Testis (tissue), 3 donors: ENCODE measurements around the gene FRYL. TPM values are rescaled to one million over a fixed set of nuclear protein-coding genes. Genes with fewer than 3 reads are reported as not detected.
"Not testable (repeated sequence)": the region's sequence is repeated elsewhere in the genome, so short reads cannot be mapped to it uniquely, and the experiment has no call there.

Source experiments
- DNase-seq: peaks from one replicate; pipeline ENCODE4 v3.0.0-alpha.2; 2019
- H3K27ac ChIP-seq, 2 donors: fragments of 200-600 bp; sonication (generic); one replicate each; pipeline ENCODE4 v1.5.1; 2019
- H3K27me3 ChIP-seq: fragments of 200-600 bp; sonication (generic); one replicate; pipeline ENCODE4 v1.5.1; 2019
- H3K36me3 ChIP-seq: fragments of 200-600 bp; sonication (generic); one replicate; pipeline ENCODE4 v1.5.1; 2017; ENCODE audit warnings: low read depth; ENCODE audit errors: missing control alignments
- H3K4me1 ChIP-seq: fragments of 200-600 bp; sonication (generic); one replicate; pipeline ENCODE4 v1.5.1; 2019
- H3K4me3 ChIP-seq, 2 donors: fragments of 200-600 bp; sonication (generic); one replicate each; pipeline ENCODE4 v1.5.1; 2017 to 2019
- H3K9me3 ChIP-seq: fragments of 200-600 bp; sonication (generic); one replicate; pipeline ENCODE4 v1.5.1; 2017
- POLR2A ChIP-seq: fragments of 450-650 bp; IDR thresholded peaks from one replicate; pipeline ENCODE4 v1.6.1; 2017; ENCODE audit warnings: antibody characterized with exemption, mild to moderate bottlenecking, moderate library complexity
- WGBS, 2 donors: methylation state at CpG; one replicate each; pipeline ENCODE4 v1.1.5; 2018; 5-methylcytosine and 5-hydroxymethylcytosine counted together
- intact Hi-C: fragments of 100-400 bp; cut with DNase I; formaldehyde crosslinking; loops from one replicate; pipeline ENCODE4 v1.15.1; 2023; ENCODE audit warnings: low total_unique reads
- polyA plus RNA-seq: library from polyadenylated mRNA; stranded (reverse); fragments of 350-450 nt; fragmentation: Illumina TruSeq; extraction: RNeasy Lipid Tissue Mini Kit (QIAGEN cat#74804); gene quantifications from one replicate; pipeline ENCODE4 v1.2.3, GENCODE V29; 2014; ENCODE audit warnings: low read depth, low replicate concordance; ENCODE audit not compliant: insufficient read depth
- total RNA-seq, 2 donors: library from RNA; depleted of rRNA; stranded (reverse); fragments of >200 nt; gene quantifications; one replicate each; pipeline ENCODE4 v1.2.3, GENCODE V29; 2016
- TF ChIP-seq, protein P1 (sequence below), 3 experiments: fragments of 450-650 bp in 2 of 3; fragments of 200-600 bp in 1 of 3; sonication (generic) in 1 of 3; IDR thresholded peaks; one replicate each; pipeline ENCODE4 v1.5.1; 2016 to 2019; ENCODE audit warnings: antibody characterized with exemption in 3 of 3, mild to moderate bottlenecking in 2 of 3, moderate library complexity in 1 of 3

Gene FRYL
- total and polyA plus RNA-seq, 3 donors from 2014 or later, result 22.5 to 70.6 (median 55.0) TPM

DNA sequence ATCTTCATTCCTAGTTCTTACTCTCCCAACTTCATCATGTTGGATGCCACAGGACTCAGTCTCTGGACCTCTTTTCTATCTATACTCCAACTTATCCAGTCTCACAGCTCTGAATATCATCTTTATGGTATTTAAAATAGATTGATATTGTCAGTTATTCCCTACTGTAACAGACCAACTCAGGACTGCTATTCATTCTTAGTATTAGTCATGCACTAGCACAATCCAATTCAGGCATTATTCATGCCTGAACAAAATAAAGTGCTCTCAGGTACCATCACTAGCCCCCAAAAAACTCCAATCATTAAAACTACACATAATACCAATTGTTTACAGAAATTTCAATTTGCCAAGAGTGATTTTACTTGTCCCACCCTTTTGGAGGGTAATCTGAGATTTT lies 37.7 kb downstream of the FRYL start:
- DNase-seq, result no peak
- H3K9me3 ChIP-seq, result no peaks in the 10 kb centered on the region
- TF ChIP-seq, protein P1, sequence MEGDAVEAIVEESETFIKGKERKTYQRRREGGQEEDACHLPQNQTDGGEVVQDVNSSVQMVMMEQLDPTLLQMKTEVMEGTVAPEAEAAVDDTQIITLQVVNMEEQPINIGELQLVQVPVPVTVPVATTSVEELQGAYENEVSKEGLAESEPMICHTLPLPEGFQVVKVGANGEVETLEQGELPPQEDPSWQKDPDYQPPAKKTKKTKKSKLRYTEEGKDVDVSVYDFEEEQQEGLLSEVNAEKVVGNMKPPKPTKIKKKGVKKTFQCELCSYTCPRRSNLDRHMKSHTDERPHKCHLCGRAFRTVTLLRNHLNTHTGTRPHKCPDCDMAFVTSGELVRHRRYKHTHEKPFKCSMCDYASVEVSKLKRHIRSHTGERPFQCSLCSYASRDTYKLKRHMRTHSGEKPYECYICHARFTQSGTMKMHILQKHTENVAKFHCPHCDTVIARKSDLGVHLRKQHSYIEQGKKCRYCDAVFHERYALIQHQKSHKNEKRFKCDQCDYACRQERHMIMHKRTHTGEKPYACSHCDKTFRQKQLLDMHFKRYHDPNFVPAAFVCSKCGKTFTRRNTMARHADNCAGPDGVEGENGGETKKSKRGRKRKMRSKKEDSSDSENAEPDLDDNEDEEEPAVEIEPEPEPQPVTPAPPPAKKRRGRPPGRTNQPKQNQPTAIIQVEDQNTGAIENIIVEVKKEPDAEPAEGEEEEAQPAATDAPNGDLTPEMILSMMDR (IDR thresholded peaks at IDR 0.05), result no peak
- no peak for TF ChIP-seq POLR2A
- H3K36me3 ChIP-seq, result no peaks in the 10 kb centered on the region
- H3K27ac ChIP-seq, result no peak overlapping the region
- H3K4me3 ChIP-seq, result no peak overlapping the region
- peaks cover 3% of the 10 kb centered on the region for H3K4me1 ChIP-seq
- intact Hi-C loops, result no loop called here
- H3K27me3 ChIP-seq, result no peaks in the 10 kb centered on the region

DNA sequence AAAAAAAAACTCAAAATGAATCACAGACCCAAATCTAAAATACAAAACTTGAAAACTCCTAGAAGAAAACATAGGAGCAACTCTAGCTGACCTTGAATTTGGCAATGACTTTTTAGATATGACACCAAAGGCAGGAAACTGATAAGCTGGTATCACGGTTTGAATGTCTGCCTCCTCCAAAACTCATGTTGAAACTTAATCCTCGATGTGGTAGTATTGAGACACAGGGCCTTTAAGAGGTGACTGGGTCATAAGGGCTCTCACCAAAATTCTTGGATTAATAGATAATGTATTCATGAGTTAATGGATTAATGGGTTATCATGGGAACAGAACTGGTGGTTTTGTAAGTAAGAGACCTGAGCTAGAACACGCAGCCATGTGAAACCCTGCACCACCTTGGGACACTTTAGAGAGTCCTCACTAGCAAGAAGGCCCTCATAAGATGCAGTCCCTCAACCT lies 40.5 kb downstream of the FRYL start:
- Histone ChIP-seq H3K27me3 (no peaks in the 10 kb centered on the region), H3K27ac (no peak overlapping the region), H3K4me1 (peaks cover 3% of the 10 kb centered on the region), H3K4me3 (no peak overlapping the region), H3K9me3 (no peaks in the 10 kb centered on the region), H3K36me3 (no peaks in the 10 kb centered on the region)
- intact Hi-C loops, result no loop called here
- 63 to 64% methylated on average over 3 of the region's 3 CpGs for WGBS, 2 donors
- no peak for DNase-seq
- TF ChIP-seq, protein P1 (IDR thresholded peaks at IDR 0.05), result no peak
- TF ChIP-seq POLR2A, result no peak

DNA sequence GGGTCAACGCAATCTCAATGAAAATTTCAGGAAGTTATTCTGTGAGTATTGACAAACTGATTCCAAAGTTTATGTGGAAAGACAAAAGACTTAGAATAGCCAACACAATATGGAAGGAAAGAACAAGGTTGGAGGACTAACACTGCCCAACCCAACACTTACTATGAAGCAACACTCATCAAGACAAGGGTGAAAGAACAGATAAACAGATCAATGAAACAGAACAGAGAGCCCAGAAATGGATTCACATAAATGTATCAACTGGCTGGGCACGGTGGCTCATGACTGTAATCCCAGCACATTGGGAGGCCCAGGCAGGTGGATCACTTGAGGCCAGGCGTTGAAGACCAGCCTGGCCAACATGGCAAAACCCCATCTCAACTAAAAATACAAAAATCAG lies 41.2 kb downstream of the FRYL start:
- WGBS, 2 donors, result 76 to 83% methylated on average over 3 of the region's 3 CpGs
- H3K4me1 ChIP-seq, result peaks cover 3% of the 10 kb centered on the region
- H3K9me3 ChIP-seq, result no peaks in the 10 kb centered on the region
- no peaks in the 10 kb centered on the region for H3K36me3 ChIP-seq
- no peaks in the 10 kb centered on the region for H3K27me3 ChIP-seq
- TF ChIP-seq, protein P1 (IDR thresholded peaks at IDR 0.05), result no peak
- H3K27ac ChIP-seq, result no peak overlapping the region
- intact Hi-C loops, result no loop called here
- DNase-seq, result no peak
- no peak overlapping the region for H3K4me3 ChIP-seq

DNA sequence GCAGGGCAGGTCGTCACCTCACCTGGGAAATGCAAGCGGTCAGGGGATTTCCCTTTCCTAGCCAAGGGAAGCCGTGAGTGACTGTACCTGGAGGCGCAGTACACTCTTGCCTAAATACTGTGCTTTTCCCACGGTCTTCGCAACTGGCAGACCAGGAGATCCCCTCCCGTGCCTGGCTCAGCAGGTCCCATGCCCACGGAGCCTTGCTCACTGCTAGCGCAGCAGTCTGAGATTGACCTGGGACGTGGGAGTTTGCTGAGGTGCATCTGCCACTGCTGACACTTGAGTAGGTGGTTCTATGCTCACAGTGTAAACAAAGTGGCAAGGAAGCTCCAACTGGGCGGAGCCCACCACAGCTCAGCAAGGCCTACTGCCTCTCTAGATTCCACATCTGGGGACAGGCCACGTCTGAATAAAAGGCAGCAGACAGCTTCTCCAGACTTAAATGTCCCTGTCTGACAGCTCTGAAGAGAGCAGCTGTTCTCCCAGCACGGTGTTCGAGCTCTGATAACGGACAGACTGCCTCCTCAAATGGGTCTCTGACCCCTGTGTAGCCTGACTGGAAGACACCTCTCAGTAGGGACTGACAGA lies 51.1 kb downstream of the FRYL start:
- intact Hi-C loops, H3K4me1 ChIP-seq: not testable (repeated sequence)
- WGBS, 2 donors, result 88 to 93% methylated on average over 9 to 15 of the region's 15 CpGs

DNA sequence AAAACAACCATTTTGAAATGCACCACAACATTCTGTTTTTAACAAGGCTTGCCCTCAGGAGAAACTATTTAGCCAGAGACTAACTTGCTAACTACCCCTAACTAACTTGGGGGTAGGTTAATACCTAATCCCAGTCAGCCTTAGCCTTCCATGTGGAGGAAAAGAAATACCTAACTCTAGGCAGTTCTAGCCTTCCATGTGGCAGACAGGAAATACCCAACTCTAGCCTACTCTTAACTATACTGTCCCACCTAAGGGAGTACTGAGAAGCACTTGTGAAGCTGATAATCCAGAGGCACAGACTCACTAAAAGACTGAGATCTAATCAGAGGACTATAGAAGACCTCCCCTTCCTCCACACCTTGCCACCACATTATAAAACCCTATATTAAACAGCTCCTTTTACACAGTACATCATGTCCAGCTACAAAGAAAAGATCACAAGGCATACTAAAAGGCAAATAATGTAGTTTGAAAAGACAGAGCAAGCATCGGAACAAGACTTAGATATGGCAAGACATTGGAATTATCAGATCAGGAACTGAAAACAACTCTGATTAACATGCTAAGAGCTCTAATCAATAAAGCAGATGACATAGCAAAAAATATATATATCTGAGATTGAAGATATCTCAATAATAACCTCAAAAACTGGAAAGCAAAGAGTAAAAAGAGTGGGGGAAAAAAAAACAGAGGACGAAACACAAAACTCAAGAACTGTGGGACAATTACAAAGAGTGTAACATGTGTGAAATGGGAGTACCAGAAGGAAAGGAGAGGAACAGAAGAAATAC lies 52.2 kb downstream of the FRYL start:
- H3K9me3 ChIP-seq, result no peaks in the 10 kb centered on the region
- H3K4me3 ChIP-seq, result no peak overlapping the region
- H3K27ac ChIP-seq, result no peak overlapping the region
- TF ChIP-seq, protein P1 (IDR thresholded peaks at IDR 0.05), result no peak
- no peak for TF ChIP-seq POLR2A
- H3K4me1 ChIP-seq, result no peaks in the 10 kb centered on the region
- no peak for DNase-seq
- intact Hi-C loops, result no loop called here
- H3K36me3 ChIP-seq, result no peaks in the 10 kb centered on the region
- WGBS, 2 donors, result 91 to 97% methylated on average over 2 of the region's 2 CpGs
- no peaks in the 10 kb centered on the region for H3K27me3 ChIP-seq

More for the DNA sequence above, 51.1 kb downstream of the FRYL start:
- not testable (repeated sequence) for H3K36me3 ChIP-seq, DNase-seq, H3K9me3 ChIP-seq, H3K27me3 ChIP-seq, H3K4me3 ChIP-seq, H3K27ac ChIP-seq
